HG02763 (cell line): ENCODE data around the gene ALKAL2.

Experiments
- ATAC-seq: cut with Tn5 transposase; IDR thresholded peaks from one replicate; pipeline ENCODE4 v1.9.1; 2021; ENCODE audit warnings: mild to moderate bottlenecking, moderate library complexity; ENCODE audit not compliant: unreplicated experiment

Gene ALKAL2

DNA sequence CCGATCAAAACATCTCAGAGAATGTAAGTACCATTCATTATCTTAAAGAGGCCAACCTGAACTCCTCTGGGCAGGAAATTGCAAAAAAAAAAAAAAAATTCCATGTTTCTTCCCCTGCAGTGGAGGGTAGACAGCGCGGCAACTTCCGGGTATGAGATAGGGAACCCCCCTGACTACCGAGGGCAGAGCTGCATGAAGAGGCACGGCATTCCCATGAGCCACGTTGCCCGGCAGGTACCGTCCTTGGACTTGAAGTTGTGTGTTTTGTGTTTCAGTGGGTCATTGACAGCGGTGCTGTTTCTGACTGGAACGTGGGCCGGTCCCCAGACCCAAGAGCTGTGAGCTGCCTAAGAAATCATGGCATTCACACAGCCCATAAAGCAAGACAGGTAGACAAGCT lies 16.0 kb downstream of the ALKAL2 start:
- ATAC-seq = no peak

DNA sequence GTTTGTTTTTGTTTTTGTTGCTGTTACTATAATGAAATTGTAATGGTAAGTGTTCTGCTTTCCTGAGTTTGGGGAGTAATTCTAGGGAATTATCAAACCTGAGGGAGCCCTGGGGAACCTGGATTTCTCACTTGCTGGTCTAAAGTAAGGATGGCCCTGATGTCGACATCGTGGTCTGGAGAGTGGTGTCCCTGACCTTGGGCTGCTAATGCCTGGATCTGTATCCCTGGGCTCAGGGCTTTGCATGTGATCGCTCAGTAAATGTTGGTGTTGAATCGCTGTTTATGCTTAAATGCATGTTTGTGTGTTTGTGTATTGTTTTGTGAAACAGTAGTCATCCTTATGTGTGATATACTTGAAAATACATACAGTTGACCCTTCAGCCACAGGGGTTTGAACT lies 17.0 kb downstream of the ALKAL2 start:
- no peak for ATAC-seq

DNA sequence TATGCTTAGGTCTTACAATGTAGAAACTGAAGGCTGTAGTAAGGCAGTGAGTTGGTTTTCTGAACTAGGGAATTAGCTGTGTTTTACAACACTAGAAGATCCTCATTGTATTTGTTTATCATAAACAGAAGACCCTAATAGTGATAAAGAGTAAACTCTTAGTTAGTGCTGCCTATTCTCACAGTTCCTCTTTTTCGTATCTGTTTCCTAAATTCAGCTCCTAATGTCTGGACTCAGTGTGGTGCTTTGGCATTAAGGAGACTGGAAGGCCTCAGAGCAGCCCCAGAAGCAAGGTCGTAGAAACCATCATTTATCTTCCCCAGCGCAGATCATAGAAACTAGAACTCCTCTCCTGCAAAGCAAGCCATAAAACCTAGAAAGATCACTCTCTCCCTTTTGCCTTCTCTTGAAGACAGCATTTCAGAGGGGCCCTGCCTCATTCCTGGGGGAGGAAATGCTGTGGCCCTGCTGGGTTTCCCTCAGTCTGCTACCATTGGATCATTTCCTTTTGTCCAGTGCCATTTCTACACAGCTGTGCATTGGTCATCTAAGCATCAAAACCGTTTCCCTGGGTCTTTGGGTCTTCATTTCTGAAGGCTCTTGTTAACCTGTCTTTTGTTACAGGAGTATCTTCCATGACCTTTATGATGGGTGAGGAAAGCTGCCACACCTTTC lies 18.4 kb downstream of the ALKAL2 start:
- ATAC-seq = no peak

DNA sequence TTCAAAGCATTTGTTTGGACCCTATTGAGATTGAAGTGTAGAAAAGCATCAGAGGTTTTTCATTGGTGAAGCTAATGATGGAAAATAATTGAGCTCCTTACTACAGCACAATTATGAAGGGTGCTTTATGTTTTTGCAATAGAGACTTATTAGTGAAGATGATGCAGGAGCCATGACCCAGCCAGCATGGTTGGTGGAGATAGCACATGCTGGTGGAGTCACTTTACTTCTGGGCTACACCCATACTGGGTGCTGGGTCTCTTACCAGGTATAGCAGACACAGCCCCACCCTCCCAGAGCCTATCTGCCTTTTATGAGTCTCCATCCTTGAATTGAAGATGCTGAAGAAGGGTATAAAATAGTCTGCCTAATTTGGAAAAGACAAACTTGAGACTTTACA lies 19.6 kb downstream of the ALKAL2 start:
- no peak for ATAC-seq

DNA sequence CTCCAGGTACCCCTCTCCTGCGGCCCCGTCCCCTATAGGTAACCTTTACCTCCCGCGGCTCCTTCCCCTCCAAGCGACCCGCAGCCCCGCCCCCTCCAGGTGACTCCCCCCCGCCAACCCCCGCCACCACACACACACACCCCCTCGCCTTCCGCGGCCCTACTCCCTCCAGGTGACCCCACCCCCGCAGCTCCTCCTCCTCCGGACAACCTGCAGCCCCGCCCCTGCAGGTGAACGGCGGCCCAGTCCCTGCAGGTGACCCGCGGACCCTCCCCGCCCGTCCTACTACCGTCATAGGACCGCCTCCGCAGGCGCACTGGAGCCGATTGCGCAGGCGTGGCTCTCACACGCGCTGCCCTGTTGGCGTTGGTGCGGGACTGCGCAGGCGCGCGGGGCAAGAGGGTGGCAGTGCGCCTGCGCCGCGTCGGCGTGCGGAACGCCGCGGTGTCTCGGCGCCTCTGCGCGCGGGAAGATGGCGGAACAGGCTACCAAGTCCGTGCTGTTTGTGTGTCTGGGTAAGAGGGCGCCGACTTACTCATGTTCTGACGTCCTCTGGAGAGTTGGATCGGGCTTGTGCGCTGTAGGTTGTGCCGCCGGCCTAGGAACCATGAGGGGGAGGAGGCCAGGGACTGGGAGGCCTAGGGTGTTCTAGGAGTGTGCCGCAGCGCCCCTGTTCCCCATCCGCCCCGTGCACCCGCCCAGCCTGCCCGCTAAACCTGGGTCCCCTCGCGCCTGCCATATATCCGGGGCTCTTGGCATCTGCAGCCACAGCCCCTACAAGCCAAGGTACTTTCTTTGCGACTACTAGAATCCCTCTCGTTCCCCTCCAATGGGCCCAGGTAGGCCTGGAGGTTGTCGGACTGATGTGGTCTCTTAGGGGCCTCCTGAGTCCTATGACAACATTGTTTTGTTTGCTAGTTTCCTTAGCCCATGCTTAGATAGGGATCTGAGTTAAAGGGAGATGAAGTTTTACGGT lies 23.1 kb downstream of the ALKAL2 start, which contains the start of gene ACP1:
TSS of gene ACP1 (plus strand) at position 455 of the 976 bp plus-strand sequence. CDS start at position 473, 18 bp downstream.
- peak; percentile 90 for ATAC-seq

DNA sequence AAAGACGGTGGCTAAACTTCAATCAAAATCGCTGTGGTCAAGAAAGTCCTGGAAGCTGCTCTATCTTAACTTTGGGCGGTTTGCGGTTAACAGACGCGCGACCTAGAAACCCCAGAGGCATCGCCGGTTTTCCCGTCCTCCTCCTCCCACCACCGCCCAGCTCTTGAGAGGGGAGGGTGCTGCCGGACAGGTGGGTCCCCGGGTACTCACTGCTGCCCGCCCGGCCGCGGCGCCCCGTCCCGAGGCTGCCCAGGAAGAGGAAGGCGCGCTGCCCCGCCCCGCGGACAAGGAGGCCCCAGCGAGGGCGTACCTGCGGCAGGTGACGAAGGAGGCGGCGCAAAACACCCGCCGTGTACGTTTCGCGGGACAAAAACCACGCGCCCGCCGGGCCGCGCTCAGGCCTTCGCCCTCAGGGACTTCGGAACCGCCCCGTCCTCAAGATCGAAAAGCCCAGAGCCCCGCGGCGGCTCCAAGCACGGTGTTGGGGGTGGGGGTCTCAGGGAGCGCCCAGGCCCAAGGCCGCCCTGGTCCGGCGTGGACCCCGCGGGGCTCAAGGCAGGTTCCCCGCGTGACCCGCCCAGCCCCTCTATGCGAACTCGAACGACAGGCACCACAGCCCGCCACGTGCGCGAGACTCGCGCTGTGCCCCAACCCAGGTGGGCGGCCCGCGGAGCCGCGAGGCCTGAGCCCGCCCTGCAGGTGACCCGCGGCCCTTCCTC lies 24.0 kb downstream of the ALKAL2 start, which contains the start of gene SH3YL1:
TSS of gene SH3YL1 (minus strand) at position 259 of the 719 bp plus-strand sequence. CDS start at position 211, 48 bp downstream.
- peak; percentile 24 for ATAC-seq

DNA sequence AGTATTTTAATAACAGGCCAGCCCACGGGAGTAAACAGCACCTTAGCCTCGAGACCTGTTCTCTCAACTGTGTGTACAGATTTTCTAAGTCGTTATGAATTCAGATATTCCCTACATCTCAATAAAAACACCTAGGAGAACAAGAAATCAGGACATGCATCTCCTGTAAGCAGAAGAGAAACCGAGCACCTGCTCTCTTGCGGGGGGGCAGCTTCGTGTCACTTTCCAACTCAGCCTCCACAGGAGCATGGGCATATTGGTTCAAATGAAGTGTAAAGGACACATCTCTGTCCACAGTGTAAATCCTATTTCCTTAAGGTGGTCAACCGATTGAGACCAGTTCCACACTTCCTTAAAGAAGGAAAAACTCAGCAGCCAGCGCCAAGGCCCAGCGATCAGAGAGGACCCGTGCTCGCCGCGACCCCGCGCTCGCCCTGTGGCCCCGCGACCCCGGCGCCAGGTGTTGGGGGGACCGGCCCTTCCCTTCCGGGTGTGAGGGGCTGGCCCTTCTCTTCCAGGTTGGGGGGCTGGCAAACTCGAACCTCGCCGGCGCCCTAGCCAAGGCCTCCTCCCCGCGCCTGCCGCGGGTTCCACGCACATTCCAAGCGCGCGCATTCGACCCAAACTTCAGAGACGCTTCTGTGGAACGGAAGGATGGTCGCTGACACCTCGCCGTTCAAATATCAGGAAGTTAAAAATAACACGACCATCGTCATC lies 24.7 kb downstream of the ALKAL2 start:
- ATAC-seq = no peak

DNA sequence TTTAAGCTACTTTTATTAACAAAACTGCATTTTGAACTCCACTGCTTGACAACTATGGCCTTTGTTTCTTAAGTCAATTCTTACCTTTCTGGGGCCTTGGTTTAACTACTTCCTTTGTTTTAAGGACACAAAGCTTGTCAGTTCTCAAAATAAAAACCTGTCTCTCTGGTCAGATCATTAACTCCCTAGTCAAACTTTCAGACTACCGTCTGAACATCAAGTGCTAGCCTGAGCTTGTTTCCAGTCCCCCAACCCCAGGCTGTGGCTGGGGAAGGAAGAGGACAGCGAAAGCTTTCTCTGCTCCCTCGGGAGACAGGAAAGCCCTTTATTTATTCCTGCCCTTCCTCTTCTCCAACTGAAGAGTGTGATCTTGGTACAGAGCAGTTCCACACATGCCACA lies 25.8 kb downstream of the ALKAL2 start:
- ATAC-seq = no peak

DNA sequence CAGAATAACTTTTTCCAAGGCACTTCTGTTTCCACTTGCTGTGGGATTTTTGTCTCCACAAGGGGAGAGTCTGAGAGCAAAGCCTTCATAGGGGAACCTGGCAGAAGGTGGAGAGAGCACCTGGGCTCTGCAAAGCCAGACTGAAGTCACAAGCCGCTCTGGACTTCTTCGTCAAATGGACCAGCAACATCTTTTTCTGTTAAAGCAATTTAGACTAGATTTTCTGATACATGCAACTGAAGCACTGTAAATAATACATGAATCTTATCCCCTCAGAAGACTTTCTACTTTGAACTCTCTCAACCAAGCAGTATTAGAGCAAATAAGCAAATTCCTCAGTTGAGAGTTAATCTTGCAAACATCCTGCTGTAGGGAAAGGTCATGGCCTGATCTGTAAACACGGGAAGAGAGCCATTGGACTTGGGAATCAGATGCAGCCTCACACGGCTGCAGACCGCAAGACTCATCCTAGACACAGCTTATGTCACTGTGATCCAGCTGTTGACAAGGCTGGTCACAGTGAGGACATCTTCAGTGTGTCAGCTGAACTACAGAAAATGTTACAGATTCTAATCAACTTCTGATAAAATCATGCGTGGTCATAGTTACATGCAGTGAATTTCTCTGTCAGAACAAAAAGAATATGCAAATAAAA lies 27.3 kb downstream of the ALKAL2 start:
- no peak for ATAC-seq

DNA sequence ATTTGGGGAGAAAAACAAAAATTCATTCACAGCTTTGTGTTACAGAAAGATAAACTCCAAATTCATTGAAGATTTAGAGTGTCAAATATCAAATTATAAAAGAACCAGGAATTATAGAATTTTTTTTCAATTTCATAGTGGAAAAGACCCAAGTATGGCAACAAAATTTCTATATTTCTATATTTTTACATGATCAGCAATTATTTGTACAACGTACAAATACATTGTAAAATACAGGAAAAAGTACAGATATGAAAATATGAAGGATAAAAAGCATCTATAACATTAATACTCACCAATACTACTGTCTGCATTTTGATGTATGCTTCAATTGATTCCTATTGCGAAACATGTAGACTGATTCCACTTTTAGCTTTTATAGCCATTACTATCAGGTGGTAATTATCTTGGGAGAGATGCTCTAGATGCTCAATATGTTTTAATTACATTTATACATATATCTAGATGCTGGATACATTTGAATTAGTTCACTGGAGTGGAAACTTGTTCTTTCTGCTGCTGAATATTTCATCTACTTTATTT lies 28.0 kb downstream of the ALKAL2 start:
- ATAC-seq = no peak

DNA sequence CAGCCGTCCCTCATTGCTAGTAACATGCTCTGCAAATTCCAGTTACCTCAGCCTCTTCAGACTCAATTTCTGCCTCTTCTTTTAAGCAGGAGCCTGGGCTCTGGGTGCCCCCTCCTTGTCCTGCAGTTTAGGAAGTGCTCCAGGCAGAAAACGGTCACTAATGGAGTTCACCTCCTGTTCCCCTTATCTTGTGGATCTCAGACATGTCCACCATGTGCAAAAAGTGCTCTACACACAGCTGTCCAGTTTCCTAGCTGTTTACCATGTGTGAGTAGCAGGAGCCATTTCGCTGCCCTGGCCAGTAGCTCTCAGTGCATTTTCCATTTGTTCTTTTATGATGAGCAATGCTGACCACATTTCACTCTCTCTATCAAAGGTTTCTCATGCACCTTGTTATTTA lies 29.0 kb downstream of the ALKAL2 start:
- ATAC-seq = no peak

DNA sequence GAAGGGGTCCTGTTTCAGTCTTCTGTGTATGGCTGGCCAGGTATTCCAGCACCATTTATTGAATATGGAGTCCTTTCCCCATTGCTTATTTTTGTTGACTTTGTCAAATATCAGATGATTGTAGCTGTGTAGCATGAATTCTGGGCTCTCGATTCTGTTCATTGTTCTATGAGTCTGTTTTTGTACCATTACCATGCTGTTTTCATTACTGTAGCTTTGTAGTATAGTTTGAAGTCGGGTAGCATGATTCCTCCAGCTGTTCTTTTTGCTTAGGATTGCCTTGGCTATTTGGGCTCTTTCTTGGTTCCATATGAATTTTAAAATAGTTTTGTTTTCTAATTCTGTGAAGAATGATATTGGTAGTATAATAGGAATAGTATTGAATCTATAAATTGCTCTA lies 30.0 kb downstream of the ALKAL2 start:
- no peak for ATAC-seq

DNA sequence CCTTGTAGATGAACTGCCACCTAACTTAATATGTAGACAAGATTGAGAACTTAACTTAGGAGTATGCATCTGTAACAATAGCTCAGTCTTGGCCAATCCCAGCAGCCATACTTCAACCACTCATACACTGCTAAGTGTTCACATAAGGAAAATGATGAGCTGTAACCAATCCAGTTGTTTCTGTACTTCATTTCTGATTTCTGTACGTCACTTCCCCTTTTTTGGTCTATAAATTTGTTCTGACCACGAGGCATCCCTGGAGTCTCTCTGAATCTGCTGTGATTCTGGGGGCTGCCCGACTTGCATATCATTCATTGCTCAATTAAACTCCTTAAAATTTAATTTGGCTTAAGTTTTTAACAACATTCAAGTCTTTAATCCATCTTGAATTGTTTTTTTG lies 30.5 kb downstream of the ALKAL2 start:
- ATAC-seq = no peak

DNA sequence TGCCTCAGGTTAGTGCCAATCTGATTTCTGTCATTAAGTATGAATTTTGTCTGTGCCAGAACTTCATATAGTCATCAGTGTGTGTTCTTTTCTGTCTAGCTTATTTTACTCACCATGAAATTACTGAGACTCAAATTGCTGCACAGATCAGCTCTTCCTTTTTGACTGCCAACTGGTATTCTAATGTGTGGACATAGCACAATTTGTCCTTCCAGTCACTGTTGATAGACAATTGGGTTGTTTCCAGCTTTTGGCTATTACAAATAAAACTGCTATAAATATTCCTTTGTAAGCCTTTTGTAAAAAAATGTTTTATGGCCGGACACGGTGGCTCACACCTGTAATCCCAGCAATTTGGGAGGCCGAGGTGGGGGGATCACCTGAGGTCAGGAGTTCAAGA lies 31.8 kb downstream of the ALKAL2 start:
- ATAC-seq = no peak

DNA sequence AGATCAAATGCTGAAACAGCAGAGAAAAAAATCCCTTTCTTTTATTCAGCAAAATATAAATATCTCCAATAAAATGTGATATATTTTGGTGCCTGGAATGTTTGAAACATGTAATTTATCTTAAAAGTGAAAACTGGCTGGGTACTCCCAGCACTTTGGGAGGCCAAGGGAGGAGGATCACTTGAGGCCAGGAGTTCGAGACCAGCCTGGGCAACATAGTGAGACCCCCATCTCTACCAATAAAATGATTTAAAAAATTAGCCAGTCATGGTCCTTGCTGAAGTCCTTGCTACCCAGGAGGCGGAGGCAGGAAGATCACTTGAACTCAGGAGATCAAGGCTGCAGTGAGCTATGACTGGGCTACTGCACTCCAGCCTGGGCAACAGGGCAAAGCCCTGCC lies 32.7 kb downstream of the ALKAL2 start:
- ATAC-seq = no peak

DNA sequence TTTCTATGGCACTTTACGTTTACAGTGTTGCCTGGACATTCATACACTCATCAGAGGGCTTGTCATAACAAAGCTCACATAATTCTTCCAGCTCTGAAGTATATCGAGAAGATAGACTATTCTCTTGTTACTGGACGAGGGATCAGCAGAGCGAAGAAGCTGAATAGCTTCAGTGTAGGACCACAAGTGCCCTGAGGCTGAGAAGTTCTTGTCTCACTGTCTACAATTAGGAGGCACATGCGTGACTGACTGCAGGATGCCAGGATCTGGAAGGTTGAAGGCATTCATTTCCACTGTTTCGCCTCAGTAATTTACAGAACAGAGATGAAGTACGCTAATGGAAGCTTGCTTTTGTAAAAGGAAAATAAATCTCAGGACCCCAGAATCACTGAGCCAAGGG lies 33.6 kb downstream of the ALKAL2 start:
- ATAC-seq = no peak

DNA sequence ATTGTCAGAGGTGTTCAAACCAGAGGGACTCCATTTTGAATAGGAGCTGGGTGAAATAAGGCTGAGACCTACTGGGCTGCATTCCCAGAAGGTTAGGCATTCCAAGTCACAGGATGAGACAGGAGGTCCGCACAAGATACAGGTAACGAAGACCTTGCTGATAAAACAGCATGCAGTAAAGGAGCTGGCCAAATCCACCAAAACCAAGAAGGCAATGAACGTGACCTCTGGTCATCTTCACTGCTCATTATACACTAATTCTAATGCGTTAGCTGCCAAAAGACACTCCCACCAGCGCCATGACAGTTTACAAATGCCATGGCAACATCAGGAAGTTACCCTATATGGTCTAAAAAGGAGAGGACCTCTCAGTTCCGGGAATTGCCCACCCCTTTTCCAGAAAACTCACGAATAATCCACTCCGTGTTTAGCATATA lies 34.7 kb downstream of the ALKAL2 start:
- no peak for ATAC-seq

DNA sequence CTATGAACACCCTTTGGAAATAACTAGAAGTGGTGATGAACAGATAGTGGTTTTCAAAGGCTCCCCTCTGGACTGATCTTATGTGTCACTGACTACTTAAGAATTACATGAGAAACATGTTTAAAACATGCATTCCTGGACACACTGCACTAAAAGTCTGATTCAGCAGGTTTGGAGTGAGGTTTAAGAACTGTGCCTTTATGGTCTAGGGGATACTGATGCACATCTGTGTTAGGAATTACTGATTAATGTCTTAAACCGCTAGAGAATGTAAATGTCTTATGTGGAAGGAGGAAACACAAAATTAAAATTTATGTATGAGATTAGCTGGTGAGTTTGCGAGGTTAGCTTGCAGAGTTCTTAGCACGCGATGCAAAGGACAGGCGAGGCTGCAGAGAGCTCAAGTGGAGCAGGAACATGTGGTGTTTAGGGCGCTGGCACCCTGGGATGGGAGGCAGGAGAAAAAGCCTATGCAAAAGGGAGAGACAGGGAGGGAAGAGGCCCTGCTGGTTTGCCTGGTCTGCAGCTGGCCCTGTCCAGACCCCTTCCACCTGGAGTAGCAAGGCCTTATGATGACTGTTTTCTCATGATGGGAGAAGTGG lies 35.8 kb downstream of the ALKAL2 start:
- no peak for ATAC-seq

DNA sequence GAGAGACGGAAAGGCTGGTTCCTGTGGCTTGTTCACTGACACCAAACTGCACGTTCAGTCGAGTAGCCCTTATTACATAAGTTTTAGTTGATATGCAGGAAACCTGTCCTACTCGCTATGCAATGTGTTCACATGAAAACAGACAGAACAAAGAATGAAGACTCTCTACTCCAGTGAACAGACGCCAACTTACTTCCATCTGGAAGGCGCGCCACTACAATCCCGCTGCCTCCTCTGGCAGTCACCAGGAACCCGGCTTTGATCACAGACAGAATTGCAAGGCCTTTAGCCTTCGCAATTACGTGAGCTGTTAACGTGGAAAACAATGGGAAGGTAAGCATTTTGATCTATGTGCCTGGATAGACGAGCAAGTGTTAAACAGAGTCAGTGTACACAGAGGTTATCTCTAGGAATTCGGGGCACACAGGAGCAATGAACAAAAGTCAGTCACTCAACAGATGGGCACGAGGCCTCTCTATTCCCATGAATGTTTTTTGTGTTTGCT lies 38.3 kb downstream of the ALKAL2 start:
- ATAC-seq = no peak
